GM19043 (cell line): Measurements from ENCODE around the gene RBM44.
"Not testable (repeated sequence)": the region's sequence is repeated elsewhere in the genome, so short reads cannot be mapped to it uniquely, and the experiment has no call there.

Experiments used
- ATAC-seq: cut with Tn5 transposase; IDR thresholded peaks from one replicate; pipeline ENCODE4 v1.9.1; 2021; ENCODE audit warnings: low read depth; ENCODE audit not compliant: unreplicated experiment

Gene RBM44

GRCh38 chr2:237779521-237779920 is 19.1 kb upstream of the RBM44 start:
- ATAC-seq: no peak

- no peak for ATAC-seq
Measured at GRCh38 chr2:237782181-237782580, 16.4 kb upstream of the RBM44 start.

- ATAC-seq: not testable (repeated sequence)
Measured at GRCh38 chr2:237783678-237784077, 14.9 kb upstream of the RBM44 start.

- no peak for ATAC-seq
Measured at GRCh38 chr2:237786936-237787335, 11.6 kb upstream of the RBM44 start.

- no peak for ATAC-seq
Measured at GRCh38 chr2:237790353-237790752, 8.2 kb upstream of the RBM44 start.

- no peak for ATAC-seq
Measured at GRCh38 chr2:237791977-237792727, 6.4 kb upstream of the RBM44 start.

GRCh38 chr2:237797253-237797652 is 1.3 kb upstream of the RBM44 start:
- ATAC-seq: no peak

- no peak for ATAC-seq
Measured at GRCh38 chr2:237799060-237799428, 465 bp downstream of the RBM44 start.

- no peak for ATAC-seq
Measured at GRCh38 chr2:237801466-237801865, 2.9 kb downstream of the RBM44 start.

- no peak for ATAC-seq
Measured at GRCh38 chr2:237806334-237806733, 7.8 kb downstream of the RBM44 start.

GRCh38 chr2:237815637-237816036 is 17.1 kb downstream of the RBM44 start:
- no peak for ATAC-seq

- no peak for ATAC-seq
Measured at GRCh38 chr2:237816531-237816930, 18.0 kb downstream of the RBM44 start.

- ATAC-seq: no peak
Measured at GRCh38 chr2:237818066-237818473, 19.5 kb downstream of the RBM44 start.

- no peak for ATAC-seq
Measured at GRCh38 chr2:237819231-237819630, 20.7 kb downstream of the RBM44 start.

- no peak for ATAC-seq
Measured at GRCh38 chr2:237820421-237820820, 21.8 kb downstream of the RBM44 start.

- ATAC-seq: no peak
Measured at GRCh38 chr2:237823544-237823943, 25.0 kb downstream of the RBM44 start.

GRCh38 chr2:237824085-237824484 is 25.5 kb downstream of the RBM44 start:
- ATAC-seq: no peak

GRCh38 chr2:237827421-237827987 is 28.9 kb downstream of the RBM44 start:
- no peak for ATAC-seq

GRCh38 chr2:237830522-237830921 is 31.9 kb downstream of the RBM44 start:
- ATAC-seq: no peak

- no peak for ATAC-seq
Measured at GRCh38 chr2:237833546-237833945, 35.0 kb downstream of the RBM44 start.

GRCh38 chr2:237835372-237835771 is 36.8 kb downstream of the RBM44 start:
- no peak for ATAC-seq

GRCh38 chr2:237841051-237841450 is 42.5 kb downstream of the RBM44 start:
- no peak for ATAC-seq
